Tibial artery (tissue), 4 donors: ENCODE results near the gene RND3.

Experiments
- DNase-seq, 2 donors: peaks; one replicate each; pipeline ENCODE4 v3.0.0-alpha.2; 2019
- H3K27ac ChIP-seq, 2 donors: fragments of 200-600 bp; sonication (generic) in 1 of 2; 1 replicate in 1 of 2; 2 replicates in 1 of 2; pipeline ENCODE4 v1.5.1; 2018 to 2019; ENCODE audit warnings: mild to moderate bottlenecking in 1 of 2
- H3K27me3 ChIP-seq, 2 donors: fragments of 200-600 bp; sonication (generic) in 1 of 2; one replicate each; pipeline versions ENCODE4 v1.5.1 to v1.6.0; 2016 to 2019
- H3K36me3 ChIP-seq, 3 donors: fragments of 200-600 bp; sonication (generic) in 2 of 3; one replicate each; pipeline ENCODE4 v1.5.1; 2016 to 2019; ENCODE audit warnings: mild to moderate bottlenecking in 2 of 3
- H3K4me1 ChIP-seq, 4 donors: fragments of 200-600 bp; sonication (generic) in 2 of 4; 1 replicate in 3 of 4; 2 replicates in 1 of 4; pipeline ENCODE4 v1.5.1; 2016 to 2019
- H3K4me3 ChIP-seq, 2 donors: fragments of 200-600 bp; sonication (generic) in 1 of 2; 1 replicate in 1 of 2; 2 replicates in 1 of 2; pipeline ENCODE4 v1.5.1; 2018 to 2019; ENCODE audit warnings: mild to moderate bottlenecking in 2 of 2
- H3K9me3 ChIP-seq, 3 donors: fragments of 200-600 bp; sonication (generic) in 1 of 3; one replicate each; pipeline ENCODE4 v1.5.1; 2016 to 2019
- CTCF ChIP-seq, 2 experiments: fragments of 200-600 bp in 1 of 2; fragments of 450-650 bp in 1 of 2; IDR thresholded peaks; one replicate each; pipeline ENCODE4 v1.5.1; 2017 to 2019; ENCODE audit warnings: antibody characterized with exemption in 2 of 2, mild to moderate bottlenecking in 1 of 2, moderate library complexity in 1 of 2
- intact Hi-C: fragments of 100-400 bp; cut with DNase I; formaldehyde crosslinking; loops from one replicate; pipeline ENCODE4 v1.15.0; 2023; ENCODE audit warnings: low total_unique reads

RND3 gene

GRCh38 chr2:150477347-150477746 lies 10.1 kb downstream of the RND3 start:
- DNase-seq, result no peak
- Histone ChIP-seq H3K36me3 (peaks cover 0 to 21% (median 5%) of the 10 kb centered on the region in 3 donors), H3K27ac (peak overlapping the region; percentile 76 to 83), H3K4me3 (peak overlapping the region; percentile 10 to 19), H3K27me3 (no peaks in the 10 kb centered on the region), H3K4me1 (peaks cover 0 to 100% (median 80%) of the 10 kb centered on the region in 4 donors), H3K9me3 (no peaks in the 10 kb centered on the region)
- intact Hi-C loops, result no loop called here
- TF ChIP-seq CTCF (IDR thresholded peaks at IDR 0.05), result no peak

GRCh38 chr2:150476809-150477302 lies 10.6 kb downstream of the RND3 start:
- no peaks in the 10 kb centered on the region for H3K9me3 ChIP-seq
- no peak for DNase-seq
- intact Hi-C loops, result no loop called here

GRCh38 chr2:150476286-150476685 lies 11.2 kb downstream of the RND3 start:
- H3K4me1 ChIP-seq, result peaks cover 0 to 95% (median 77%) of the 10 kb centered on the region in 4 donors
- H3K27me3 ChIP-seq, result no peaks in the 10 kb centered on the region
- intact Hi-C loops, result no loop called here
- H3K9me3 ChIP-seq, result no peaks in the 10 kb centered on the region
- DNase-seq, result no peak
- TF ChIP-seq CTCF (IDR thresholded peaks at IDR 0.05), result no peak
- H3K27ac ChIP-seq, result peak overlapping the region; percentile 76 to 83
- H3K36me3 ChIP-seq, result peaks cover 8 to 32% (median 9%) of the 10 kb centered on the region in 3 donors
- peak overlapping the region; percentile 10 to 19 for H3K4me3 ChIP-seq

More at GRCh38 chr2:150476809-150477302, 10.6 kb downstream of the RND3 start:
- H3K4me1 ChIP-seq, result peaks cover 0 to 100% (median 81%) of the 10 kb centered on the region in 4 donors
- H3K4me3 ChIP-seq, result peak overlapping the region; percentile 10 to 19
- peaks cover 3 to 26% (median 5%) of the 10 kb centered on the region in 3 donors for H3K36me3 ChIP-seq
- TF ChIP-seq CTCF (IDR thresholded peaks at IDR 0.05), result no peak
- H3K27ac ChIP-seq, result peak overlapping the region; percentile 76 to 83
- H3K27me3 ChIP-seq, result no peaks in the 10 kb centered on the region

- no peaks in the 10 kb centered on the region for H3K27me3 ChIP-seq
- peaks cover 14 to 38% (median 15%) of the 10 kb centered on the region in 3 donors for H3K36me3 ChIP-seq
- H3K27ac ChIP-seq, result peak overlapping the region; percentile 76 to 83
- peak overlapping the region; percentile 10 to 19 for H3K4me3 ChIP-seq
- H3K4me1 ChIP-seq, result peaks cover 0 to 88% (median 72%) of the 10 kb centered on the region in 4 donors
- intact Hi-C loops, result no loop called here
- no peaks in the 10 kb centered on the region for H3K9me3 ChIP-seq
- no peak for DNase-seq
- TF ChIP-seq CTCF (IDR thresholded peaks at IDR 0.05), result no peak
Measured at GRCh38 chr2:150475479-150476250, 11.8 kb downstream of the RND3 start.

GRCh38 chr2:150474326-150475074 lies 13.0 kb downstream of the RND3 start:
- intact Hi-C loops, result no loop called here

More at GRCh38 chr2:150474326-150475074, 13.0 kb downstream of the RND3 start:
- Histone ChIP-seq H3K4me1 (peaks cover 0 to 77% (median 60%) of the 10 kb centered on the region in 4 donors), H3K36me3 (peaks cover 26 to 50% (median 26%) of the 10 kb centered on the region in 3 donors), H3K27me3 (no peaks in the 10 kb centered on the region), H3K9me3 (no peaks in the 10 kb centered on the region), H3K27ac (peak overlapping the region; percentile 76 to 83), H3K4me3 (no peak overlapping the region)
- no peak for DNase-seq
- no peak for TF ChIP-seq CTCF (IDR thresholded peaks at IDR 0.05)
